T-helper 2 cell treated with Interferon-gamma antibody and Interleukin-4, amounts not matched to agents 100 ng/mL and 5 ng/mL, for 36 hours (primary cell): ENCODE data around the gene STARD3NL. TPM values are rescaled to one million over a fixed set of nuclear protein-coding genes. Genes with fewer than 3 reads are reported as not detected.

Experiments used
- intact Hi-C: fragments of 100-400 bp; cut with micrococcal nuclease; formaldehyde crosslinking; loops from one replicate; pipeline ENCODE4 v1.15.1; 2023
- total RNA-seq: library from RNA; stranded (reverse); gene quantifications from 2 replicates; pipeline ENCODE4 v1.2.3, GENCODE V29; 2022

STARD3NL gene
- 29.0 and 30.4 TPM in 2 replicates for total RNA-seq

- intact Hi-C loops, result loop anchor here (1.0 to 10.0 kb wide), 7 partner anchors 39 to 727 kb away; partner anchors contain the start of gene VPS41
These were observed at the start of gene STARD3NL for GRCh38 chr7:38178004-38178694. Gene STARD3NL (plus strand): TSS chr7:38178245. CDS start chr7:38207505, 29,260 bp downstream.

- intact Hi-C loops, result no loop called here
These were observed 48.9 kb upstream of the STARD3NL start for GRCh38 chr7:38129162-38129561.

- intact Hi-C loops, result no loop called here
These were observed 48.5 kb upstream of the STARD3NL start for GRCh38 chr7:38129579-38129978.

GRCh38 chr7:38138171-38138570 is 39.9 kb upstream of the STARD3NL start:
- intact Hi-C loops, result no loop called here

GRCh38 chr7:38141187-38141586 is 36.9 kb upstream of the STARD3NL start:
- intact Hi-C loops, result no loop called here

- intact Hi-C loops, result no loop called here
These were observed 35.3 kb upstream of the STARD3NL start for GRCh38 chr7:38142736-38143135.

GRCh38 chr7:38147005-38147404 is 31.0 kb upstream of the STARD3NL start:
- intact Hi-C loops, result no loop called here

- intact Hi-C loops, result no loop called here
These were observed 26.5 kb upstream of the STARD3NL start for GRCh38 chr7:38151556-38151955.

GRCh38 chr7:38153515-38153914 is 24.5 kb upstream of the STARD3NL start:
- intact Hi-C loops, result no loop called here

- intact Hi-C loops, result no loop called here
These were observed 23.8 kb upstream of the STARD3NL start for GRCh38 chr7:38154278-38154677.

GRCh38 chr7:38160003-38160571 is 18.0 kb upstream of the STARD3NL start:
- intact Hi-C loops, result no loop called here

- intact Hi-C loops, result no loop called here
These were observed 16.0 kb upstream of the STARD3NL start for GRCh38 chr7:38162036-38162435.

- intact Hi-C loops, result no loop called here
These were observed 14.4 kb upstream of the STARD3NL start for GRCh38 chr7:38163671-38164070.

- intact Hi-C loops, result no loop called here
These were observed 9.0 kb upstream of the STARD3NL start for GRCh38 chr7:38168890-38169570.

- intact Hi-C loops, result loop anchor here (10.0 kb wide), 1 partner anchor 735 kb away; the partner anchor contains the start of gene VPS41
These were observed 8.2 kb upstream of the STARD3NL start for GRCh38 chr7:38169847-38170246.

GRCh38 chr7:38171623-38172391 is 6.2 kb upstream of the STARD3NL start:
- intact Hi-C loops, result loop anchor here (10.0 kb wide), 1 partner anchor 733 kb away; the partner anchor contains the start of gene VPS41

GRCh38 chr7:38175547-38175946 is 2.5 kb upstream of the STARD3NL start:
- intact Hi-C loops, result loop anchor here (5.0 to 10.0 kb wide), 4 partner anchors 42 to 729 kb away; partner anchors contain the start of gene VPS41

- intact Hi-C loops, result loop anchor here (1.0 to 10.0 kb wide), 7 partner anchors 40 to 727 kb away; partner anchors contain the start of gene VPS41
These were observed 433 bp upstream of the STARD3NL start for GRCh38 chr7:38177621-38178003.

- intact Hi-C loops, result loop anchor here (1.0 to 10.0 kb wide), 7 partner anchors 38 to 726 kb away; partner anchors contain the start of gene VPS41
These were observed 775 bp downstream of the STARD3NL start for GRCh38 chr7:38178695-38179344.

GRCh38 chr7:38179776-38180226 is 1.8 kb downstream of the STARD3NL start:
- intact Hi-C loops, result loop anchor here (2.0 to 10.0 kb wide), 5 partner anchors 38 to 725 kb away; partner anchors contain the start of gene VPS41
